ENCODE data around the gene L1CAM.

- TF ChIP-seq POLR2A (IDR thresholded peaks at IDR 0.05): no peak
- no peak for TF ChIP-seq CTCF (IDR thresholded peaks at IDR 0.05)
These were observed 47.8 kb upstream of the L1CAM start for GRCh38 chrX:153933748-153934147.
